RPMI8226 (cell line): ENCODE measurements around the gene TBC1D10B.
"Not testable (repeated sequence)": the region's sequence is repeated elsewhere in the genome, so short reads cannot be mapped to it uniquely, and the experiment has no call there.

ENCODE experiments used
- DNase-seq: peaks from one replicate; pipeline ENCODE4 v3.0.0-alpha.2; 2015

Gene TBC1D10B

DNA sequence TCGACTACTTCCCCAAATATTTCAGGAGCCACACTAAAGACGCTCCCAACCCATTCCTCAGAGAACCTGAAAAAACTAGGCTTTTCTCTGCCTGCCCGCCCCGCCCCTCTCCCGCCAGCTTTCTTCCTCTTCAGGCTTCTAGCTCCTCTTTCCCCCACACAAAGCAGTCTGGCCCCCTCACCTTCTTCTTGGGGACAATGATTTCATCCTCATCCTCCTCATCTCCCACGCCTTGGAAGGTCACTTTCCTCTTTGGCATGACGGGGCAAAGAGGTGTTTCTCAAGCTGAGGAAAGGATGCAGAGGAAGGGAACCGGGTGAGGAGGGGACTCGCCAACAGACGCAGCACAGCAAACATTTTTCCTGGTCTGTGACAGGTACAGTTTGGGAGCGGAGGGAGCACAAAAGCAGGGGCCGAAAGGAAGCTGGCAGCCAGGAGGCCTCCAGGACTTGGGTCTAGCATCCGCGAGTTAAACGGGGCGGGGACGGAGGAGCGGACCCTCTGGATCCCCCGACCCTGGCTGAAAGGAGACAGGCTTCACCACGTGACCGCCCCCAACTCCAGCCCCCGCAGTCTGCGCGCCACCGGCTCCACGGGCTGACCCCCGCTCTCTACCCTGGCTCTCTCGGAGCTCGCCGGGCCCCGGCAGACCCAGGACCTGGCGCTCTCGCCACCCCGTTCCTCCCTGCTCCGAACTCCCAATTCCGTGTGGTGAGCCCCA, 15.7 kb downstream of the TBC1D10B start:
- DNase-seq = no peak

DNA sequence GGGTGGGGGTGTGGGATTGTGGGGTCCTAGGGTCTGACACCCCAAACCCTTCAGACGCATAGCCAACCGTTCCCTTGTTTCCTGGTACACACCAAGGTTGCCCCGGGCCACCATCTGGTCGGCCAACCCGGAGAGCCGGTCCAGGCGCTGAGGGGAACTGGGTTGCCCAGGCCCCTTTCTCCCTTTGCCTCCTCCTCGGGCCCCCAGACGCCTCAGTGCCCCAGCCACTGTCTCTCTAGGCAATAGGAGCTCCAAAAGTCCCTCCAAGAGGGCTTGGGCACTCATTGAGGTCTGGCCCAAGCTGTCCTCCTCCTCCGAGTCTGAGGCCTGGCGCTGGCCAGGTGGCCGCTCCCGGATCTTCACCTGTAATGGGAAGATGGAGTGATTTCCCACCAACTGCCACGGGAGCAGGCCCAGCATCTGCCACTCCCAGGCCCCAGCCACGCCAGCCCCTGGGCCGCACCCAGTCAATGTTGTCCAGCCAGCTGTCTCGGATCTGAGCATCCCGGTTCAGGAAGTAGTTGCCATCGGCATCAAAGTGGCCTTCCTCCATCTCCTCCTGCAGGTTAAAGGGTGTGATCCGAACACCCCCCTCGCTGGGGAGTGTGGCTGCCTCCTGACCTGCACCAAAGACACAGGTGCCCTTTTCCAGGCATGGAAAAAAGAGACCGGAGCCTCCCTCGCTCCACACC, 16.7 kb downstream of the TBC1D10B start:
- DNase-seq = no peak

DNA sequence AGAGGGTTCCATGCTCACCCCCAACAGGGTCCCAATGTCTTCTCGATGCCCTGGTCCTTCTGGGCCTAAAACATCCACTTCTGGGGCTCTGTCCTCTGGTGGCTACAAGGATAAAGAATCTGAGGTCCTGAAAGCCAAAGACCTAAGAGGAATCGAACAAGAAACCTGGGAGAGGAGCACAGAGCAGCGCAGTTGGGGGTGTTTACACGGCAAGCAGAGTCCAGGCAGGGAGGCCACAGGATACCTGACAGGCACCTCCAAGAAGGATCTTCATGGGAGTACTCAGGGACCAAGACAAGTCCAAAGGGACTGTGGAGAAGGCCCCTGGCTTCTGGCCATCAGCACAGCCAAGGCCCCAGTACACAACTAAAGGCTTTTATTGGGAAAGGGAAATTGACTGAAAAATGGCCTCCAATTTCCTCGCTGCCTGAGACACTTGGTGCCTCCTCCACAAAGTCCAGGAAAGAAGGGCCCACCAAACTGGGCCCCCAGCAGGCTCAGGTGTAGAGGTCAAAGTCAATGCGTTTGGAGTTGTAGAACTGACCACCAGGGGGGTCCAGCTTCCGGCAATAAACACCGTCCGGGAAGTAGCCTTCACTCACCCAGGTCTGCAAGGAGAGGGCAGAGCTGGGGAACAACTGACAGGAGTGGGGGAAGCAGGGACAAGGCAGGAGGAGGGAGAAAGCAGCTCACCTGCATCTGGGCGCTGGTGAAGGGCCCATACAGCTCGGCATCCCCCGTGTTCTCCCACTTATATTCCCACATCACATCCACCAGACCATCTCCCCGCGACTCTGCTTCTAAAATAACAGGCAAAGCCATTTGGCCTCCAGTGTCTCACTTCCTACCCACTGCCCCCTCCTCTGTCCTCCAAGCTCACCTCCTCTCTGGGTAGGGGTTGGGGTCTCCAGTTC, 17.5 kb downstream of the TBC1D10B start:
- DNase-seq = no peak

DNA sequence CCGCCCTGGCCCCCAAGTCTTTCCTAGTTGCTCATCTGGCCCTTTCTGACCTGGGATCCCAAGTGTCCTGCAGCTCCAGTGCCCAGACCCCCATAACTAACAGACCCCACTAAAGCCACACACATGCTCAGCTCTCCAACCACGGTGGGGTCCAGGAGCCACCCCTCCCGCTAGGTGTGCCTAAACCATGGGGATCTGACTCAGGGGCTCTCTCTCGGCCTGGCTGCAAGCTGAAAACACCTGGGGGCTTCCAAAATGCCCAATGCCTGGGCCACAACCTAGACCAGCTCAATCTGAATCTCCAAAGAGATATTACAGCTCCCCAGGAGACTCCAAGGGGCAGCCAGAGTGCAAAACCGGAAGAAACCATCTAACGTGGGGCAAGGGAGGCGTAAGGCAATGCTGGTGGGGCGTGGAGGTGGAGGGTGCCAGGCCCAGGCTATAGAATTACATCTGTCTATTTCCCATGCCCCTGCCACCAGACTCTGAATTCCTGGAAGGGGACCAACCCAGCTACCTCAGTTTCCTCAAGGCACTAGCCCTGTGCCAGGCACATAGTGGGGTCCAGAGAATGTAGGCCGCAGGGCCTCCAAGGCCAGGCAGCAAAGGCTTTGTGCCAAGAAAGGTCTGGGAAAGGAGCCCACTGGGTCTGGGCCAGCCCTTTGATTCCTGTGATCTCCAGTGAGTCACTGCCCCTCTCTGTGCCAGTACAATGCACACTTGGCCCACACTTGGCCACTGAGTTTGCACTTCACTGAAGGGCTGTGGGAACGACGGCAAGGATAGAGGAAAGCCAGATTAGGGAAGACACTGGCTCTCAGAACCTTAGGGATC, 18.5 kb downstream of the TBC1D10B start:
- no peak for DNase-seq

DNA sequence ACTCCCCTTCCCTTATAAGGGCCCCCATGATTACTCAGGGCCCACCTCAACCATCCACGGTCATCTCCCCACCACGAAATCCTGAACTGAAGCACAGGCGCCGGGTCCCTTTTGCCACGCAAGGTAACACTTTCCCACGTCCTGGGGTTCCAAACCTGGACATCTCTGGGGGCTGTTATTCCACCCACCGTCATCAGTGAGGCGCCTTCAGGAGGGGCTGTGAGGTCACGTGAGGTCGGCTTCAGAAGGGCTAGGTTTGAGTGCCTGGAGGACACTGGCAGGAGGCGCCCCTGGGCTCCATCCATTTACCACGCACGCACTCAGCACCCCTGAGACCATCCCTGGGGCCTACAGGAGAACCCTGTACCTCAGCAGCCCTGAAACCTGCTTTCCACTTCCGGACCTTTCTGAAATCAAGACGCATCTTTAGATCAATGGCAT, 19.3 kb downstream of the TBC1D10B start:
- no peak for DNase-seq

DNA sequence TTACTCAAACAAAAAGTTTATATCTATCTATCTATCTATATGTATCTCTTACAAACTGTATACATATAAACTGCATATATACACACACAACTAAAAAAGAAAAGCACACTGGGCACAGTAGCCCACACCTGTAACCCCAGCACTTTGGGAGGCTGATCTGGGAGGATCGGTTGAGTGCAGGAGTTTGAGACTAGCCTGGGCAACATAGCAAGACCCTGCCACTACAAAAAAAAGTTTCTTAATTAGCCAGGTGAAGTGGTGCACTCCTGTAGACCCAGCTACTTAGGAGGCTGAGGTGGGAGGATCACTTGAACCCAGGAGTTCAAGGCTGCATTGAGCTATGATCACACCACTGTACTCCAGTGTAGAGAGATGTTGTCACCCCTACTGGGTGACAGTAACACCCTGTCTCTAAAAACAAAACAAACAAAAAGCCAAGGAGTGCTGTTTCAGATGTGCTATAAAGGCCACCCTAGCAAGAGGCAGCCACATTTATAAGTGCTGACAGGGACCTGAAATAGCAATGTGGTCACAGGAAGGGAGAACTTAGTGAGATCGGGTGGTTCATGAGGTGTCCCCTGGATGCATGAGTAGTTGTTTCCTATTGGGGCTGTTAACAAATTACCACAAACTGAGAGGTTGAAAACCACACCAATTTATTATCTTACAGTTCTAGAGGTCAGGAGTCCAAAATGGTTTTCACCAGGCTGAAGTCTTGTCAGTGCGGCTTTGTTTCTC, 20.0 kb downstream of the TBC1D10B start:
- no peak for DNase-seq

DNA sequence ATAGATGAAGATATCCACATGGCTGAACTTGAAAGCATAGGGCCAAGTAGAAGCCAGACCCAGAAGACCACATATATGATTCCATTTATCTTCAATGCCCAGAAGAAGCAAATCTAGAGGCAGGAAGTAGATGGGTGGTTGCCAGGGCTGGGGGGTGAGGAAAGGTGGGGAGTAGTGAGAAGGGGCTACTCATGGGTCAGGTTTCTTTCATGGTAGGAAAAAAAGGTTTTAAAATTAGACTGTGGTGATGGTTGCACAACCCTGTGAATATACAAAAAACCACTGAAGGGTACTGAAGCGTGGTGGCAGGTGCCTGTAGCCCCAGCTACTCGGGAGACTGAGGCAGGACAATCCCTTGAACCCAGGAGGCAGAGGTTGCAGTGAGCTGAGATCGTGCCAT, 20.6 kb downstream of the TBC1D10B start:
- DNase-seq = no peak

DNA sequence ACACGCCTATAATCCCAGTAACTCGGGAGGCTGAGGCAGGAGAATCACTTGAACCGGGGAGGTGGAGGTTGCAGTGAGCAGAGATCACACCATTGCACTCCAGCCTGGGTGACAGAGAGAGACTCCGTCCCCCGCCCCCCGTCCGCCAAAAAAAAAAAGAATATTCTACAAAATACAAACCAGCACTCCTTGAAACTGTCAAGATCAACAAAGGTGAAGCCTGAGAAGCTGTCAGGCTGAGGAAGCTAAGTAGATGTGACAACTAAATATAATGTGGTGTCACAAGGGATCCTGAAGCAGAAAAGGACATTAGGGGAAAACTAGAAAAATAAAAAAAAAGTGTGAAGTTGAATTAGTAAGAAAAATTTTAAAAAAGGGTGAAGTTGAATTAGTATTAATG, 21.4 kb downstream of the TBC1D10B start:
- no peak for DNase-seq

DNA sequence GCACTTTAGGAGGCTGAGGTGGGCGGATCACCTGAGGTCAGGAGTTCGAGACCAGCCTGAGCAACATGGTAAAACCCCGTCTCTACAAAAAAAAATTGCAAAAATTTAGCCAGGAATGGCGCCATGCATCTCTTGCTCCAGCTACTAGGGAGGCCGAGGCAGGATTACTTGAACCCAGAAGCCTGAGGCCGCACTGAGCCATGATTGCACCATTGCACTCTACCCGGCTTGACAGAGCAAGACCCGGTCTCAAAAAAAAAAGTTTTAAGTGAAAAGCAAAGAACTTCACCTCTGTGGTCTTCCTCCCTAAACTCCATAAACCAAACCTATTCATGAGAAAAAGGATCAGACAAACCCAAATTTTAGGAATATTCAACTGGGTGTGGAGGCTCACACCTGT, 22.2 kb downstream of the TBC1D10B start:
- DNase-seq = no peak

DNA sequence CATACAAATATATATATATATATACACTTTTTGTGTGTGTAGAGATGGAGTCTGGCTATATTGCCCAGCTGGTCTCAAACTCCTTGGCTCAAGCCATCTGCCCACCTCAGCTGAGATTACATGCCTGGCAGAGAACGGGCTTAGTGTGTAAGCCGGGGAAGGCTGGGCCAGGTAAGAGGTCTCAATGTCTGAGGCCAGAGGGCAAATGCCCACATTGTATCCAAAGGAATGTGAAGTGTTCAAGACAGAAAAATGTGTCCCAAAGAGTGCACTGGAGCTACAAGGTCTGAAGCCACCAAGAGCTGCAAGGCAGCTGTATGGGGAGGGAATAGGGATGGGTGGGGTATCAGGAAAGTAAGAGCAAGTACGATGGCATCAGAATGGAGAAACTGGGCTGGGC, 24.0 kb downstream of the TBC1D10B start:
- no peak for DNase-seq

DNA sequence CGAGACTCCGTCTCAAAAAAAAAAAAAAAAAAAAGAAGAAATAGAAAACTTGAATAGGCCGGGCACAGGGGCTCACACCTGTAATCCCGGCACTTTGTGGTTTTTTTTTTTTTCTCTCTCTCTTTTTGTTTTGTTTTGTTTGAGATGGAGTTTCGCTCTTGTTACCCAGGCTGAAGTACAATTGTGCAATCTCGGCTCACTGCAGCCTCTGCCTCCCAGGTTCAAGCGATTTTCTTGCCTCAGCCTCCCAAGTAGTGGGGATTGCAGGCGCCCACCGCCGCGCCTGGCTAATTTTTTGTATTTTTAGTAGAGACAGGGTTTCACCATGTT, 26.8 kb downstream of the TBC1D10B start:
- peak; percentile 80 for DNase-seq

DNA sequence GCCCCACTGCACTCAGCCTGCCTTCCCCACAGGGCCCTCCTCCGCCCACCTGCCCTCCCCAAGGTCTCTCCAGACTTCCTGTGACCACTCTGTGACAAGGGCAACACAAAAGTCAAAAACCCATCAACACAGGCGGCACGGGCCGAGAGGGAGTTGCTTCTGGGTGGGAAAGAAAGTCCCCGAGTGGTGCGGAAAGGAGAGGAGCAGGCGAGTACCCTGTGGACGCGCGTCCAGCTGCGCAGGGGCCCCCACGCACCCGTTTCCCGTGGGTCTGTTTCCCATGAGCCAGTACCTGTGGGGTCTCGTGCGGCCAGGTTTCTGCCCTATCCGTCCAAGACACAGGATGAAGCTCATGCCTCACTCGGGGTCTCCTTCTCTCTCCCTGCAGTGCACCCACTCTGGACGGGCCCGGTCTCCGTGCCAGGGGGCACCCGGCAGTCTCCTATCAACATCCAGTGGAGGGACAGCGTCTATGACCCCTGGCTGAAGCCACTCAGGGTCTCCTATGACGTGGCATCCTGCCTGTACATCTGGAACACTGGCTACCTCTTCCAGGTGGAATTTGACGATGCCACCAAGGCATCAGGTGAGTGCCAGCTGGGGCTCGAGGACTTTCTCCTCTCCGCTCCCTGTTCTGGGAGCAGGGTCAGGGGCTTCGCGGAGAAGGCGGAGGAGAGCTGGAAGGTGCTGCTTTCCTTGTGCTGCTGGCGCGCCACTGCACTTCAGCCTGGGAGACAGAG, 27.4 kb downstream of the TBC1D10B start:
- DNase-seq = no peak

DNA sequence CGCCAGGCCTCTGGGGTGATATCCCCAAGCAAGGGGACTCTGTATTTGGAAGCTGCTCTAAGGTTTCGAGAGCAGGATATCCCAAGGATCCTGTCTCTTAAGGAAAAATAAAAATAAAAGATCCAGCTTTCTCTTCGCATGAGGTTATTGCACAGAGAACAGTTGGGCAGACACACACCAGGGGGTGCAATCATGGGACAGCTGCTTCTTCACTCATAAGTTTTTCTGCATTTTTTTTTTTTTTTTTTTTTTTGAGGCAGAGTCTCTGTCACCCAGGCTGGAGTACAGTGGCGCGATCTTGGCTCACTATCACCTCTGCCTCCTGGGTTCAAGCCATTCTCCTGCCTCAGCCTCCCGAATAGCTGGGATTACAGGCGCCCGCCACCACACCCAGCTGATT, 28.3 kb downstream of the TBC1D10B start:
- not testable (repeated sequence) for DNase-seq

DNA sequence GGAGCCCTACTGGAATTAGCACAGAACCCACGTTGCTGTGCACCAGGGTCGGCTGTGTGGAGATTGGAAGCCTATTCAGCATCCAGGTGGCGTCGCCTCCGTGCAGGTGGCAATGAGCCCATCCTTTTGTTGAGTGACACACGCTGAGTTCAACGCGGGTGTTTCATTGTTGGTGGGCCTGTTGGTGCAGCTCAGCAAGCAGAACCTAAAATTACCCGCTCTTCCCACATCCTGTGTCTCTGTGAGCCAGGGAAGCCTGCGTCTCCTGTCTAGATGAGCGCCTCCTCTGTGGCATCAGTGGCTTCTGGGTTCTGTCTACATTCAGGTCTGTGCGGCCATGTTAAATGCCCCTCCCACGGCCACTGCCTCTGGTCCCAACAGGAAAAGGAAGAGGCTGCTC, 29.7 kb downstream of the TBC1D10B start:
- no peak for DNase-seq

DNA sequence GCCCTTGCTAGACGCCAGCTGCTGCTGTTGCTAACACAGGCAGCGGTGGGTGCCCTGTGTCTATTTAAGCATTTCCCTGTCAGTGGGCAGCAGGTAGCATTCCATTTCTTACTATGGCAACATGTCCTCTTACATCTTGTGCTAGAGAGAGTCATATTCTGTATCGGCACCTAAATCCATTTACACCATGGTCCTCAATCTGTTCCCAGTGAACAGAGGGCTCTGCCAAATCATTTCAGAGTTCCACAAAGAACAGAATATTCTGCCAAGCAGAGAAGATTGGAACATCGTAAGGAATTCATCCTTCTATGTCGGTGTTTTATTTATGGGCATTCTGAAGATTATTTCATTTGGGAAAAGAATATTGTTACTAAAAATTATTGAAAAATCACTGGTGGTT, 31.6 kb downstream of the TBC1D10B start:
- DNase-seq = not testable (repeated sequence)

DNA sequence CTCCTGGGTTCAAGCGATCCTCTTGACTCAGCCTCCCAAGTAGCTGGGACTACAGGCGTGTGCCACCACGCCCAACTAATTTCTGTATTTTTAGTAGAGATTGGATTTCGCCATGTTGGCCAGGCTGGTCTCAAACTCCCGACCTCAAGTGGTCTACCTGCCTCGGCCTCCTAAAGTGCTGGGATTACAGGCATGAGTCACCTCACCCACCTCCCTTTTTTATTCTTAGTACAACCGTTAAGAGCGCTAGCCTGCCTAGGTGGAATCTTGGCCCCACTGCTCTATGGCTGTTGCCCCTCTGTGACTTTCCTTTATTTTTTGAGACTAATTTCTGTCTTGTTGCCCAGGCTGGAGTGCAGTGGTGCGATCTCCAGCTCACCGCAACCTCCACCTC, 32.3 kb downstream of the TBC1D10B start:
- DNase-seq = not testable (repeated sequence)

DNA sequence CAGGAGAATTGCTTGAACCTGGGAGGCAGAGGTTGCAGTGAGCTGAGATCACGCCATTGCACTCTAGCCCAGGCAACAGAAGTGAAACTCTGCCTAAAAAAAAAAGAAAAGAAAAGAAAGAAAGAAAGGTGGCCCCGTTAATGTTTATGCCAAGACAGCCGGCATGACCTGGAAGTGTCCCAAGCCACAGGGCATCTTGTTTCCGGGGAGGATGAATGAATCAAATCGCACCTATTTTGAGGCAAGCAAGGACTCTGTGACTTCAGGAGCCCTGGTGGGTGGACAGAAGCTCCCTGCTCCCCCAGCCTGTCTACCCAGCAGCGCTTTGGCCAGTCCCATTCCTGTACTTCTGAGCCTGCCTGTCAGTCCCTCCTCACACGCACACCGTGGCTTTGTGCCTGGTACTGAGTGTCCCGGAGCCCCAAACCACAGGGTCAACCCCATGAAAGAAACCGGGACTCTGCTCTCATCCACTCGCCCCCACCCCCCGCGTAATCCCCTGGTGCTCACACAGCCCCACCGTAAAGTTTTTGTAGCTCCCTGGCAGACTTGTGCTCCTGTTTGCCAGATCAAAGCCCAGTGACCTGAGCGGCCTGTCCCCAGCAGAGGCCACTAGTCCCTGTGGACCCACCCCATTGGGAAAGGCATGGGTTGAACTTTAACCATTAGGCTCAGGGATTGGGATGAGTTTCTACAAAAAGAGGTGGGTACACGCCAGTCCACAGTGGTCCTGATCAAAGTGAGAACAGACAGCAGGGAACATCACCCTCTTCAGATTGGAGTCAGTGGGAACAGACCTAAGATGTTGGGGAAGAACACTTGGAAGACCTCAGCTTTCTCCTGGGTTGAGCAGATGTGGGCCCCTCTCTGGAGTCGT, 34.5 kb downstream of the TBC1D10B start:
- peak; percentile 90 for DNase-seq

DNA sequence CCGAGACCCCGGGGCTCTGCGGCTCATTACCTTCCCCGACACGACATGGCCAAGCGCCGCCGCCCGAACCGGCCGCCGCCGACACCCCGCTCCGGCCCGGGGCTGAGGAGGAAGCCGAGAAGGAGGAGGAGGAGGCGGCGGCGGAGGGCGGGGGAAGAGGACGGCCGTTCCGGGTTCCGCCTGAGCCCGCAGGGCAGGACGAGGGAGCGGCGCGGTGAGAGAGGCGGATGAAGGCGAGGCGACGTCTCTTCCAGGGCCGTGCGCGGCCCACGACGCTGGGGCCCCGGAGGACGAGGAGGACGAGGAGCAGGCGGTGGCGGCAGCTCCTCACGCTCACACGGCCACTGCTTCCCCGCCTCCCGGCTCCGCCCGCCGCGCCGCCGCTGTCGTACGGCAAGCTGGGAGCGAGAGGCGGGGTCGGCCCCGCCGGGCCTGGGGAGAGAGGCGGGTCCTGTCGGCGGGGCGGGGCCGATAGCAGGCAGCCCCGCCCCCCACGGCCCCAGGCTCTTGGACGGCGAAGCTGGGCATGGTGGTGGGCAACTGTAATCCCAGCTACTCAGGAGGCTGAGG, 35.2 kb downstream of the TBC1D10B start:
- peak; percentile 91 for DNase-seq

DNA sequence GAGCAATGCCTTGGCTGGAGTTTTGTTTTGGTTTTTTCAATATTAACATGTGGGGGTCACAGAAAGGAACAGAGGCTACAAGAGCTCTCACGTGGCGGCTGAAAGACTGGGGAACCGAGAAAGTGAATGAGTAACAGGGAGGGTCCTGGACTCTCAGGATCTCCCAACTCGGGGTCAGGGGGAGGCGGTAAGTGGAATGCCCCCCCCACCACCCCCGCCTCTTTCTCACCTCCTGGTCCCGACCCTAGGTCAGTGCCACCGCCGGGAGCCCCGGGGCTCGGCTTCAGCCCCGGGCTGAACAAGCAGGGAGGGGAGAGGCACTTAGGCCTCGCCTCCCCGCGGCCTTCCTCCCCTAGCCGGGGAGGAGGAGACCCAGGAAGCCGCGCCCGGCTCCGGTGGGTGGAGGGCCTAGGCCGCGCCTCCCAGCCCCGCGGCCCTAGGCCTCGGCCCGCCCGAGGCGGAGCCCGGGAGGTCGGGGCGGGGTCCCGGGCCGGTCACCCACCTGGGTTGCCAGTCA, 35.8 kb downstream of the TBC1D10B start:
- DNase-seq = peak; percentile 91

DNA sequence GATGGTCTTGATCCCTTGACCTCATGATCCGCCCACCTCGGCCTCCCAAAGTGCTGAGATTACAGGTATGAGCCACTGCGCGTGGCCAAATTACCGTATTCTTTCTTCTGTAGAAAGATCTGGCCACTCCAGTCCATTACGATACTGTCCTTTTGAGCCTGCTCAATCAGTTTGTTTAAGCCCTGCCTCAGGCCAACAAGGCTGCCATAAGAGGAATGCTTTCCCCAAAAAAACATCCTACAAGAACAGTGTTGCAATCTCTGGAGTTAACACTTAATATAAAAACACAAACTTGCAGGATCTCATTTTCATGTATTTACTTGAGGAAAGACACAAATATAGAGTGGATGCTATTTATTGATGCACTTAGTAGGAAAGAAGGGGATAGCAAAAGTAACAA, 46.1 kb downstream of the TBC1D10B start:
- not testable (repeated sequence) for DNase-seq
